Thyroid gland (tissue), 4 donors: ENCODE results near the gene TRUB2. TPM values are rescaled to one million over a fixed set of nuclear protein-coding genes. Genes with fewer than 3 reads are reported as not detected.

Source experiments
- DNase-seq, 2 donors: peaks; one replicate each; pipeline ENCODE4 v3.0.0-alpha.2; 2019
- H3K27ac ChIP-seq, 3 donors: fragments of 200-600 bp; sonication (generic); 1 replicate in 2 of 3; 2 replicates in 1 of 3; pipeline ENCODE4 v1.5.1; 2016 to 2019; ENCODE audit warnings: mild to moderate bottlenecking in 1 of 3, moderate library complexity in 1 of 3
- H3K27me3 ChIP-seq: fragments of 200-600 bp; sonication (generic); one replicate; pipeline ENCODE4 v1.5.1; 2019
- H3K36me3 ChIP-seq, 2 donors: fragments of 200-600 bp; sonication (generic); one replicate each; pipeline ENCODE4 v1.5.1; 2016 to 2019
- H3K4me1 ChIP-seq, 2 donors: fragments of 200-600 bp; sonication (generic); one replicate each; pipeline ENCODE4 v1.5.1; 2017 to 2019
- H3K4me3 ChIP-seq, 3 donors: fragments of 200-600 bp; sonication (generic); replicated peaks in 1 of 3; 1 replicate in 2 of 3; 2 replicates in 1 of 3; pipeline ENCODE4 v1.5.1; 2016; ENCODE audit warnings: mild to moderate bottlenecking in 1 of 3
- H3K9me3 ChIP-seq: fragments of 200-600 bp; sonication (generic); one replicate; pipeline ENCODE4 v1.5.1; 2017
- POLR2A ChIP-seq, 2 donors: fragments of 450-650 bp; IDR thresholded peaks; one replicate each; pipeline ENCODE4 v1.6.1; 2017; ENCODE audit warnings: antibody characterized with exemption in 2 of 2, mild to moderate bottlenecking in 2 of 2, moderate library complexity in 1 of 2
- WGBS, 2 donors: methylation state at CpG; one replicate each; pipeline ENCODE4 v1.1.5; 2017; 5-methylcytosine and 5-hydroxymethylcytosine counted together
- intact Hi-C: fragments of 100-400 bp; cut with DNase I; formaldehyde crosslinking; loops from one replicate; pipeline ENCODE4 v1.15.1; 2023
- total RNA-seq, 4 donors: library from RNA; depleted of rRNA; stranded (reverse); fragments of >200 nt; gene quantifications; one replicate each; pipeline ENCODE4 v1.2.3, GENCODE V29; 2016
- TF ChIP-seq, protein P1 (sequence below), 6 experiments: fragments of 200-600 bp in 3 of 6; fragments of 450-650 bp in 3 of 6; sonication (generic) in 3 of 6; IDR thresholded peaks; one replicate each; pipeline ENCODE4 v1.5.1; 2016 to 2019; ENCODE audit warnings: antibody characterized with exemption in 6 of 6, mild to moderate bottlenecking in 2 of 6, inconsistent platforms in 1 of 6, moderate library complexity in 1 of 6

TRUB2 gene
- total RNA-seq, 4 donors from 2014 or later, result 8.3 to 19.2 (median 16.6) TPM

- no peak overlapping the region for H3K4me3 ChIP-seq
- H3K36me3 ChIP-seq, result no peaks in the 10 kb centered on the region
- H3K27me3 ChIP-seq, result no peaks in the 10 kb centered on the region
- no peak for DNase-seq
- no peaks in the 10 kb centered on the region for H3K9me3 ChIP-seq
- peaks cover 6 to 20% of the 10 kb centered on the region in 2 donors for H3K4me1 ChIP-seq
- WGBS, 2 donors, result 64 to 76% methylated on average over 9 to 13 of the region's 14 CpGs
- TF ChIP-seq, protein P1, sequence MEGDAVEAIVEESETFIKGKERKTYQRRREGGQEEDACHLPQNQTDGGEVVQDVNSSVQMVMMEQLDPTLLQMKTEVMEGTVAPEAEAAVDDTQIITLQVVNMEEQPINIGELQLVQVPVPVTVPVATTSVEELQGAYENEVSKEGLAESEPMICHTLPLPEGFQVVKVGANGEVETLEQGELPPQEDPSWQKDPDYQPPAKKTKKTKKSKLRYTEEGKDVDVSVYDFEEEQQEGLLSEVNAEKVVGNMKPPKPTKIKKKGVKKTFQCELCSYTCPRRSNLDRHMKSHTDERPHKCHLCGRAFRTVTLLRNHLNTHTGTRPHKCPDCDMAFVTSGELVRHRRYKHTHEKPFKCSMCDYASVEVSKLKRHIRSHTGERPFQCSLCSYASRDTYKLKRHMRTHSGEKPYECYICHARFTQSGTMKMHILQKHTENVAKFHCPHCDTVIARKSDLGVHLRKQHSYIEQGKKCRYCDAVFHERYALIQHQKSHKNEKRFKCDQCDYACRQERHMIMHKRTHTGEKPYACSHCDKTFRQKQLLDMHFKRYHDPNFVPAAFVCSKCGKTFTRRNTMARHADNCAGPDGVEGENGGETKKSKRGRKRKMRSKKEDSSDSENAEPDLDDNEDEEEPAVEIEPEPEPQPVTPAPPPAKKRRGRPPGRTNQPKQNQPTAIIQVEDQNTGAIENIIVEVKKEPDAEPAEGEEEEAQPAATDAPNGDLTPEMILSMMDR (IDR thresholded peaks at IDR 0.05), result no peak
- no peak for TF ChIP-seq POLR2A (IDR thresholded peaks at IDR 0.05)
- intact Hi-C loops, result loop anchor here (5.0 kb wide), 1 partner anchor 51 kb away; no protein-coding TSS in a partner anchor
- H3K27ac ChIP-seq, result peak overlapping the region in 2 of 3 donors; percentile 34 to 74
Observed at GRCh38 chr9:128361296-128361985, 39.2 kb upstream of the TRUB2 start.

DNA sequence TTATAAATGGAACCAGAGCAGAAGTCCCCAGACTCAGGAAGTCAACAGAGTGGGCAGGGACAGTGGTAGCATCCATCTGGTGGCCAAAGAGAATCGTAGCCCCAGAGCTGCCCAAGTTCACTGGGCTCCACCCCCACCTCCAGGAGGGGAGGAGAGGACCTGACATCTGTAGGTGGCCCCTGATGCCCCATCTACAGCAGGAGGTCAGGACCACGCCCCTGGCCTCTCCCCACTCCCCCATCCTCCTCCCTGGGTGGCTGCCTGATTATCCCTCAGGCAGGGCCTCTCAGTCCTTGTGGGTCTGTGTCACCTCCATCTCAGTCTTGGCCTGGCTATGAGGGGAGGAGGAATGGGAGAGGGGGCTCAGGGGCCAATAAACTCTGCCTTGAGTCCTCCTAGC is 38.6 kb upstream of the TRUB2 start:
- DNase-seq, result no peak
- H3K4me1 ChIP-seq, result peaks cover 6 to 20% of the 10 kb centered on the region in 2 donors
- H3K4me3 ChIP-seq, result no peak overlapping the region
- H3K9me3 ChIP-seq, result no peaks in the 10 kb centered on the region
- intact Hi-C loops, result loop anchor here (5.0 kb wide), 1 partner anchor 51 kb away; no protein-coding TSS in a partner anchor
- H3K27me3 ChIP-seq, result no peaks in the 10 kb centered on the region
- H3K36me3 ChIP-seq, result peaks cover 3 to 4% of the 10 kb centered on the region in 2 donors
- no peak for TF ChIP-seq POLR2A (IDR thresholded peaks at IDR 0.05)
- TF ChIP-seq, protein P1 (IDR thresholded peaks at IDR 0.05), result no peak
- WGBS, 2 donors, result 69 to 88% methylated on average over 2 of the region's 2 CpGs
- H3K27ac ChIP-seq, result no peak overlapping the region

DNA sequence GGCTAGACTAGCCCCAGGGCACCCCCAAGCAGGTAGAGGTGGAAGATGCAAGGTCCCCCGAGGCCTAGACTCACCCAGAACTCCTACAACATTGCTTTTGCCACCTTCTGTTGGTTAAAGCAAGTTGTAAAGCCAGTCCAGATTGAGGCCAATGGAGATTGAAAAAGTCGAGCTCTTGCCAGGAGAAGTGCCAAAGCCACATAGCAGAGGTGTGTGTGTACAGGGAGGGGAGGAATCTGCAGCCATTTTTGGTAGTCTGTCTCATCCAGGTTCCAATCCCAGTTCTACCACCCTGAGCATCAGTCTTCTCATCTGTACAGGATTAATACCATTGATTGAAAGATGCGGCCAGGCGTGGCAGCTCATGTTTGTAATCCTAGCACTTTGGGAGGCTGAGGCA is 36.6 kb upstream of the TRUB2 start:
- TF ChIP-seq, protein P1 (IDR thresholded peaks at IDR 0.05), result no peak
- TF ChIP-seq POLR2A (IDR thresholded peaks at IDR 0.05), result no peak
- H3K9me3 ChIP-seq, result no peaks in the 10 kb centered on the region
- no peak overlapping the region for H3K4me3 ChIP-seq
- no peak for DNase-seq
- WGBS, 2 donors, result 79 to 90% methylated on average over 4 of the region's 4 CpGs
- no peaks in the 10 kb centered on the region for H3K27me3 ChIP-seq
- peaks cover 0 to 11% of the 10 kb centered on the region in 2 donors for H3K4me1 ChIP-seq
- no peak overlapping the region for H3K27ac ChIP-seq
- intact Hi-C loops, result no loop called here
- H3K36me3 ChIP-seq, result peaks cover 14 to 16% of the 10 kb centered on the region in 2 donors

- intact Hi-C loops, result no loop called here
- DNase-seq, result no peak
- TF ChIP-seq POLR2A (IDR thresholded peaks at IDR 0.05), result no peak
- TF ChIP-seq, protein P1 (IDR thresholded peaks at IDR 0.05), result no peak
- no peaks in the 10 kb centered on the region for H3K27me3 ChIP-seq
- no peaks in the 10 kb centered on the region for H3K9me3 ChIP-seq
- peaks cover 0 to 11% of the 10 kb centered on the region in 2 donors for H3K4me1 ChIP-seq
- H3K27ac ChIP-seq, result no peak overlapping the region
- H3K4me3 ChIP-seq, result no peak overlapping the region
- 87 to 89% methylated on average over 8 of the region's 8 CpGs for WGBS, 2 donors
- peaks cover 14 to 18% of the 10 kb centered on the region in 2 donors for H3K36me3 ChIP-seq
Observed at GRCh38 chr9:128358090-128358489, 35.8 kb upstream of the TRUB2 start.

DNA sequence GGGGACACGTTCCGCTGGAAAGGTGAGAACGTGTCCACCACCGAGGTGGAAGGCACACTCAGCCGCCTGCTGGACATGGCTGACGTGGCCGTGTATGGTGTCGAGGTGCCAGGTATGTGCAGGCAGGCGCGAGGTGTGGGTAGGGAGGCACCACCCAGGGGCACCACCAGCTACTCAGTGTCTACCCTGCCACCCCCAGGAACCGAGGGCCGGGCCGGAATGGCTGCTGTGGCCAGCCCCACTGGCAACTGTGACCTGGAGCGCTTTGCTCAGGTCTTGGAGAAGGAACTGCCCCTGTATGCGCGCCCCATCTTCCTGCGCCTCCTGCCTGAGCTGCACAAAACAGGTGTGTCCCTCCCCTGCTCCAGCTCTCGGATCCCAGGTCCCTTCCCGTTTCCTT is 33.2 kb upstream of the TRUB2 start:
- Histone ChIP-seq H3K36me3 (peaks cover 19 to 26% of the 10 kb centered on the region in 2 donors), H3K9me3 (no peaks in the 10 kb centered on the region), H3K27ac (no peak overlapping the region), H3K4me1 (no peaks in the 10 kb centered on the region), H3K27me3 (no peaks in the 10 kb centered on the region), H3K4me3 (no peak overlapping the region)
- TF ChIP-seq, protein P1 (IDR thresholded peaks at IDR 0.05), result no peak
- no peak for TF ChIP-seq POLR2A (IDR thresholded peaks at IDR 0.05)
- intact Hi-C loops, result no loop called here
- WGBS, 2 donors, result 97 to 98% methylated on average over 13 to 19 of the region's 19 CpGs
- no peak for DNase-seq
